Camera-type eye (tissue), 1 donor: ENCODE measurements around the gene PDLIM5. TPM values are rescaled to one million over a fixed set of nuclear protein-coding genes. Genes with fewer than 3 reads are reported as not detected.

ENCODE experiments used
- total RNA-seq: library from RNA; depleted of rRNA; stranded (reverse); fragments of >200 nt; gene quantifications from one replicate; pipeline ENCODE4 v1.2.3, GENCODE V29; 2014

PDLIM5 gene, protein sequence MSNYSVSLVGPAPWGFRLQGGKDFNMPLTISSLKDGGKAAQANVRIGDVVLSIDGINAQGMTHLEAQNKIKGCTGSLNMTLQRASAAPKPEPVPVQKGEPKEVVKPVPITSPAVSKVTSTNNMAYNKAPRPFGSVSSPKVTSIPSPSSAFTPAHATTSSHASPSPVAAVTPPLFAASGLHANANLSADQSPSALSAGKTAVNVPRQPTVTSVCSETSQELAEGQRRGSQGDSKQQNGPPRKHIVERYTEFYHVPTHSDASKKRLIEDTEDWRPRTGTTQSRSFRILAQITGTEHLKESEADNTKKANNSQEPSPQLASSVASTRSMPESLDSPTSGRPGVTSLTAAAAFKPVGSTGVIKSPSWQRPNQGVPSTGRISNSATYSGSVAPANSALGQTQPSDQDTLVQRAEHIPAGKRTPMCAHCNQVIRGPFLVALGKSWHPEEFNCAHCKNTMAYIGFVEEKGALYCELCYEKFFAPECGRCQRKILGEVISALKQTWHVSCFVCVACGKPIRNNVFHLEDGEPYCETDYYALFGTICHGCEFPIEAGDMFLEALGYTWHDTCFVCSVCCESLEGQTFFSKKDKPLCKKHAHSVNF
- total RNA-seq = 170 TPM

DNA sequence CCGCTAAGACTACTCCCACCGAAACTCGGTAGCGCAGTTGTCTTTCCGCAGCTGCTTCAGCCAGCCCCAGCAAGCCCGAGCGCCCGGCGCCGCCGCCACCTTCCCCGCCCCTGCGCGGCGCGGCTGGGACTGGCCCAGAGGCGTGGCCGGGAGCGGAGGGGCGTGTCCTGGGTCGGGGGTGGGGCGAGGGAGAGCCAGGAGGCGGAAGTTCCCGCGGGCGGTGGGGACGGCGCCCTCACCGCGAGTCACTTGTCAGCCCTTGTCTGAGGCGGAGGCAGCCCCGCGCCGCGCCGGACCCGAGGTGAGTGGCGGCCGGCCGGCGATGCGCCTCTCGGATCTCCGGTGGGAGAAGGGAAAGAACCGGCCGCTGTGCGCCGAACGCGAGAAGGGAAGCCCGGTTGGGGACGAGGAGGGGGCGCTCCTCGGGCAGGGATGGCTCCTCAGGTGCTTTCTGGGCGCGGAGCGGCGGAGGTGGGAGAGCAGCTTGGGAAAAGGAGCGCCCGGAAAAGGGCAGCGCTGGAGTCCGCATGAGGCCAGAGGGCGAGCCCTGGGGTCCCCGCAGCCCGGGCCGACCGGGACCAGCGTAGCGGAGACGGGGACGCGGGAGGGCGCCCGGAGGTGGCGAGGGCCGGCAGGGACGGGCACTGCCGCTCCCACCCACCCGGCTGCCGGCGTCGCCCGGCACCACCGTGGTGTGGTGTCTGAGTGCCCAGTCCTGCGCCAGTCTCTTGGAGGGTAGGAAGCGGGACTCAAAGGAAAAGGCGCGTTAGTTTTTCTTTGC is at the start of gene PDLIM5:
Gene PDLIM5, plus strand, starts transcription at position 248 of the 781 bp plus-strand sequence. CDS start 3,347 bp downstream, outside the sequence.

Other genes starting within 250 kb of the PDLIM5 start
- 87.4 TPM for gene SMARCAD1, start 244.1 kb upstream of the PDLIM5 start, total RNA-seq
- gene HPGDS, start 109.1 kb upstream of the PDLIM5 start, total RNA-seq = 1.3 TPM